Posterior vena cava (tissue), 2 donors: ENCODE measurements around the gene RUNX2. TPM values are rescaled to one million over a fixed set of nuclear protein-coding genes. Genes with fewer than 3 reads are reported as not detected.
"Not testable (repeated sequence)": the region's sequence is repeated elsewhere in the genome, so short reads cannot be mapped to it uniquely, and the experiment has no call there.

ENCODE experiments used
- DNase-seq: peaks from one replicate; pipeline ENCODE4 v3.0.0-alpha.2; 2020; ENCODE audit warnings: low spot score
- intact Hi-C, 2 donors: fragments of 100-400 bp; cut with DNase I; formaldehyde crosslinking; loops; one replicate each; pipeline versions ENCODE4 v1.14.1 to v1.14.2; 2022 to 2023
- total RNA-seq, 2 donors: library from RNA; stranded (reverse); fragmentation: NEBNext Ultra II Directional; extraction: Animal tissue kit (Norgen Biotek cat#: 25700); gene quantifications; one replicate each; pipeline ENCODE4 v1.2.1, GENCODE V29; 2021
- donor health status: DM: yes; HTN: yes; CAD: no.
- donor health status: DM: yes; HTN: yes; CAD: no.

Gene RUNX2
- total RNA-seq, 2 donors from 2014 or later = 0.83 to 1.00 TPM

- intact Hi-C loops = no loop called here
- no peak for DNase-seq
Measured at GRCh38 chr6:45558858-45559257, 230.7 kb downstream of the RUNX2 start.

- DNase-seq, intact Hi-C loops: not testable (repeated sequence)
Measured at GRCh38 chr6:45560321-45560820, 232.2 kb downstream of the RUNX2 start.

- DNase-seq = no peak
- intact Hi-C loops = no loop called here
Measured at GRCh38 chr6:45562171-45562570, 234.0 kb downstream of the RUNX2 start.

GRCh38 chr6:45563041-45563440 is 234.9 kb downstream of the RUNX2 start:
- intact Hi-C loops = no loop called here
- no peak for DNase-seq

GRCh38 chr6:45563844-45564243 is 235.7 kb downstream of the RUNX2 start:
- intact Hi-C loops = no loop called here
- no peak for DNase-seq

- DNase-seq = no peak
- intact Hi-C loops = no loop called here
Measured at GRCh38 chr6:45566882-45567281, 238.8 kb downstream of the RUNX2 start.

GRCh38 chr6:45567879-45568278 is 239.7 kb downstream of the RUNX2 start:
- no peak for DNase-seq
- intact Hi-C loops = no loop called here

GRCh38 chr6:45568626-45569025 is 240.5 kb downstream of the RUNX2 start:
- DNase-seq = no peak

GRCh38 chr6:45569210-45569945 is 241.2 kb downstream of the RUNX2 start:
- intact Hi-C loops = no loop called here
- DNase-seq = no peak

More at GRCh38 chr6:45568626-45569025, 240.5 kb downstream of the RUNX2 start:
- intact Hi-C loops = no loop called here

- intact Hi-C loops = no loop called here
- no peak for DNase-seq
Measured at GRCh38 chr6:45571159-45571558, 243.0 kb downstream of the RUNX2 start.

- intact Hi-C loops = no loop called here
Measured at GRCh38 chr6:45572833-45573232, 244.7 kb downstream of the RUNX2 start.

GRCh38 chr6:45574014-45574461 is 245.9 kb downstream of the RUNX2 start:
- intact Hi-C loops = no loop called here
- no peak for DNase-seq

More at GRCh38 chr6:45572833-45573232, 244.7 kb downstream of the RUNX2 start:
- DNase-seq = no peak

GRCh38 chr6:45574885-45575284 is 246.8 kb downstream of the RUNX2 start:
- intact Hi-C loops = no loop called here
- no peak for DNase-seq

- DNase-seq = no peak
- intact Hi-C loops = no loop called here
Measured at GRCh38 chr6:45576648-45577624, 248.8 kb downstream of the RUNX2 start.

GRCh38 chr6:45577836-45578504 is 249.8 kb downstream of the RUNX2 start:
- no peak for DNase-seq
- intact Hi-C loops = no loop called here

GRCh38 chr6:45584127-45584526 is 256.0 kb downstream of the RUNX2 start:
- no peak for DNase-seq
- intact Hi-C loops = no loop called here

GRCh38 chr6:45586216-45587171 is 258.4 kb downstream of the RUNX2 start:
- intact Hi-C loops = no loop called here
- no peak for DNase-seq
